K562 (cell line): ENCODE data around the gene APOLD1. TPM values are rescaled to one million over a fixed set of nuclear protein-coding genes. Genes with fewer than 3 reads are reported as not detected.

Source experiments
- ATAC-seq: fragments of 200-7000 bp; cut with Tn5 transposase; 3 replicates; pipeline ENCODE4 v1.9.1; 2020; ENCODE audit warnings: moderate library complexity
- BruUV-seq: library from RNA; stranded (reverse); fragments of 400-500 nt; replicated peaks from 2 replicates; lab custom pipeline; 2021; lab: Mats Ljungman, UMichigan
- CTCF ChIA-PET: fragments of 300-600 bp; formaldehyde crosslinking; extraction: SDS; loops from one replicate; lab custom pipeline; 2021; ENCODE audit warnings: low intra/inter-chr PET ratio; lab: Yijun Ruan, JAX
- POLR2A ChIA-PET: fragments of 300-600, 350-650 bp; sonication (Branson Sonifier 250); formaldehyde crosslinking; extraction: SDS; loops from one replicate; lab custom pipeline; 2021; ENCODE audit warnings: antibody characterized with exemption, inconsistent platforms; lab: Yijun Ruan, JAX
- DNase-seq, 4 experiments: peaks; one replicate each; pipeline versions ENCODE4 v3.0.0 to v3.0.0-alpha.2; 2011 to 2018; ENCODE audit warnings: low spot score in 3 of 4, mixed read lengths in 3 of 4; ENCODE audit errors: extremely low read depth in 1 of 4
- FAIRE-seq: peaks from 2 replicates; lab custom pipeline; 2011; peaks lifted over from hg19 to GRCh38; lab: Jason Lieb, UNC
- H2AFZ ChIP-seq: 2 replicates; pipeline ENCODE4 v1.6.0; 2011; ENCODE audit warnings: low read depth, low read length, control low read depth, inconsistent platforms
- H3K27ac ChIP-seq: fragments of 200-600 bp; 3 replicates; pipeline ENCODE4 v1.8.0; 2011; ENCODE audit warnings: low read depth, mild to moderate bottlenecking, control low read depth, inconsistent platforms, low read length, moderate library complexity, mixed read lengths; ENCODE audit errors: extremely low read depth
- H3K27me3 ChIP-seq, 2 experiments: fragments of 300-600 bp in 1 of 2; 2 replicates in 1 of 2; 3 replicates in 1 of 2; pipeline versions ENCODE4 v1.6.0 to v1.8.0; 2011; ENCODE audit warnings: inconsistent platforms in 2 of 2, low read length in 2 of 2, mild to moderate bottlenecking in 1 of 2, mixed read lengths in 1 of 2, moderate library complexity in 1 of 2; ENCODE audit not compliant: control insufficient read depth in 2 of 2, insufficient read depth in 2 of 2
- H3K36me3 ChIP-seq: fragments of 300-600 bp; 3 replicates; pipeline ENCODE4 v1.8.0; 2011; ENCODE audit warnings: mild to moderate bottlenecking, low read length, inconsistent platforms; ENCODE audit not compliant: control insufficient read depth, insufficient read depth
- H3K4me1 ChIP-seq, 2 experiments: fragments of 200-600 bp in 1 of 2; replicated peaks in 1 of 2; 2 replicates in 1 of 2; 3 replicates in 1 of 2; pipeline versions ENCODE4 v1.5.1 to v1.8.0; 2011; ENCODE audit warnings: inconsistent platforms in 2 of 2, low read length in 2 of 2, mild to moderate bottlenecking in 1 of 2, mixed read lengths in 1 of 2, moderate library complexity in 1 of 2; ENCODE audit not compliant: control insufficient read depth in 2 of 2, insufficient read depth in 2 of 2
- H3K4me2 ChIP-seq: 2 replicates; pipeline ENCODE4 v1.6.1; 2011; ENCODE audit warnings: low read length, control low read depth, inconsistent platforms, mixed read lengths; ENCODE audit not compliant: insufficient read depth
- H3K4me3 ChIP-seq: fragments of 200-600 bp; sonication (generic), shearing (Covaris generic); 2 replicates; pipeline ENCODE4 v1.5.1; 2016; ENCODE audit warnings: control low read depth, inconsistent platforms
- H3K79me2 ChIP-seq: fragments of 200-600 bp; 3 replicates; pipeline ENCODE4 v1.8.0; 2011; ENCODE audit warnings: low read length, inconsistent platforms; ENCODE audit not compliant: control insufficient read depth, insufficient read depth
- H3K9ac ChIP-seq, 2 experiments: 2 replicates each; pipeline versions ENCODE4 v1.6.0 to v1.6.1; 2011; ENCODE audit warnings: low read depth in 2 of 2, low read length in 2 of 2, control low read depth in 1 of 2, inconsistent platforms in 1 of 2, mild to moderate bottlenecking in 1 of 2, mixed read lengths in 1 of 2; ENCODE audit not compliant: insufficient read depth in 1 of 2
- H3K9me1 ChIP-seq: one replicate; pipeline ENCODE4 v1.6.0; 2011; ENCODE audit warnings: inconsistent platforms, mild to moderate bottlenecking, low read length, moderate library complexity; ENCODE audit not compliant: control insufficient read depth, insufficient read depth
- H3K9me3 ChIP-seq: replicated peaks from 2 replicates; pipeline ENCODE4 v1.5.1; 2011; ENCODE audit warnings: low read depth, low read length, inconsistent platforms; ENCODE audit not compliant: control insufficient read depth, insufficient read depth
- H4K20me1 ChIP-seq: replicated peaks from 2 replicates; pipeline ENCODE4 v1.6.1; 2011; ENCODE audit warnings: low read length, inconsistent platforms, mixed read lengths; ENCODE audit not compliant: control insufficient read depth, insufficient read depth
- E2F3 ChIP-seq: fragments of 250-450 bp; sonication (Bioruptor Pico); IDR thresholded peaks from 2 replicates; pipeline ENCODE4 v1.4.0; 2020; ENCODE audit warnings: mild to moderate bottlenecking
- HDGF ChIP-seq: fragments of 450-650 bp; IDR thresholded peaks from 2 replicates; pipeline ENCODE4 v1.6.1; 2016
- MAZ ChIP-seq, 2 experiments: fragments of 450-650 bp in 1 of 2; sonication (generic) in 1 of 2; formaldehyde crosslinking; IDR thresholded peaks in 1 of 2; conservative IDR thresholded peaks in 1 of 2; 2 replicates each; pipeline versions ENCODE4 v1.4.0 to v1.5.0; 2020; ENCODE audit warnings: mild to moderate bottlenecking in 1 of 2, missing genetic modification reagents in 1 of 2
- NEUROD1 ChIP-seq: fragments of 150-350 bp; IDR thresholded peaks from 2 replicates; pipeline ENCODE4 v1.6.1; 2014; ENCODE audit warnings: borderline replicate concordance, low read length, low read depth; ENCODE audit not compliant: partially characterized antibody
- NFIC ChIP-seq: fragments of 450-650 bp; IDR thresholded peaks from 2 replicates; pipeline ENCODE4 v1.6.1; 2017; ENCODE audit warnings: mild to moderate bottlenecking, inconsistent platforms
- NUFIP1 ChIP-seq: fragments of 450-650 bp; IDR thresholded peaks from 2 replicates; pipeline ENCODE4 v1.6.1; 2018; ENCODE audit not compliant: partially characterized antibody
- RBBP5 ChIP-seq: fragments of 200-600 bp; sonication (generic); IDR thresholded peaks from 2 replicates; pipeline ENCODE4 v1.6.1; 2012; ENCODE audit warnings: borderline replicate concordance, mild to moderate bottlenecking, low read length, control low read depth, inconsistent platforms; ENCODE audit not compliant: insufficient read depth, poor library complexity, severe bottlenecking
- RBFOX2 ChIP-seq: fragments of 200-400 bp; formaldehyde crosslinking; IDR thresholded peaks from 2 replicates; pipeline ENCODE4 v1.6.1; 2017; ENCODE audit warnings: low read depth, mild to moderate bottlenecking, low read length, moderate library complexity
- RFX7 ChIP-seq: fragments of 250-450 bp; sonication (Bioruptor Pico); IDR thresholded peaks from 2 replicates; pipeline ENCODE4 v1.5.1; 2021; ENCODE audit warnings: mild to moderate bottlenecking
- SREBF2 ChIP-seq: sonication (generic); formaldehyde crosslinking; IDR thresholded peaks from 2 replicates; pipeline ENCODE4 v1.4.0; 2020; ENCODE audit warnings: mild to moderate bottlenecking, missing genetic modification reagents
- SRF ChIP-seq, 2 experiments: fragments of 250-450, 450-650 bp in 1 of 2; sonication (Bioruptor Pico) in 1 of 2; sonication (generic) in 1 of 2; formaldehyde crosslinking; IDR thresholded peaks; 2 replicates each; pipeline versions ENCODE4 v1.5.0 to v1.5.1; 2020 to 2022; ENCODE audit warnings: mild to moderate bottlenecking in 1 of 2, missing genetic modification reagents in 1 of 2
- WGBS: fragments of 100-300 bp; shearing (Covaris generic); methylation state at CpG from one replicate; pipeline ENCODE4 v1.1.6; 2016; ENCODE audit warnings: low coverage, mixed read lengths; ENCODE audit not compliant: insufficient coverage; ENCODE audit errors: missing lambda C conversion rate; 5-methylcytosine and 5-hydroxymethylcytosine counted together
- in situ Hi-C: fragments of 300-500 bp; cut with MboI; formaldehyde crosslinking; loops from 4 replicates; pipeline ENCODE4 v1.15.0; 2018; ENCODE audit warnings: inconsistent platforms, mixed read lengths
- intact Hi-C: fragments of 100-400 bp; cut with micrococcal nuclease; formaldehyde crosslinking; loops from 2 replicates; pipeline ENCODE4 v1.14.2; 2022
- polyA plus RNA-seq, 8 experiments: library from polyadenylated mRNA; depleted of rRNA in 4 of 8; stranded (reverse) in 5 of 8; unstranded in 3 of 8; fragments of >200 nt; fragmentation: Nextera tagmentation in 2 of 8; fragmentation: Illumina TruSeq in 1 of 8; extraction: Ambion mirVana in 2 of 8; extraction: Trizol in 1 of 8; gene quantifications; 2 replicates each; pipeline versions ENCODE4 v1.2.1 to v1.2.3, GENCODE V29; 2011 to 2014; ENCODE audit warnings: inconsistent platforms in 1 of 8, missing spikeins in 1 of 8
- total RNA-seq, 7 experiments: library from RNA; depleted of rRNA in 6 of 7; stranded (reverse); fragments of >200 nt in 6 of 7; fragmentation: Illumina TruSeq in 2 of 7; extraction: Trizol in 2 of 7; gene quantifications; 2 replicates each; pipeline versions ENCODE4 v1.2.1 to v1.2.3, GENCODE V29; 2011 to 2021; ENCODE audit warnings: low replicate concordance in 1 of 7
- TF ChIP-seq, protein P1 (sequence below): fragments of 450-650 bp; IDR thresholded peaks from 2 replicates; pipeline ENCODE4 v1.6.1; 2016; ENCODE audit warnings: low read depth, mild to moderate bottlenecking, moderate library complexity

APOLD1 gene
- total and polyA plus RNA-seq, 9 of the 15 experiments (the other 6 are each of a cell fraction or from before 2014, with no cell fraction given), result 0.28 to 1.1 (median 0.61) TPM

DNA sequence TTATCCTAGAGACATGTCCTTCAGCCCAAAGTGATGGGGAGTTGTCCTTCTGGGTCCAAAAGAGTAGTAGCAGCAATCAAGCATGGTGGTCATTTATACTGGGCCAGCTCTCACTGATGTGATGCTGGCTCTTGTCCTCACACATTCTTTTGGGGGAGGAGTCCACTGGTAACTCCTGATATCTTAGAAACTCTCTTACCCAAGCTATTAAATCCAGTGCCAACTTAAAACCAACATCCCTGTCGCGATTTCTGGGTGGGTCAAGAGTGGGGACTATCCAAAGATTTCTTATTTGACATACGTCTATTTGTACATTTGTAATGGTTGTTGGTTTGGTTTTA is 52.3 kb downstream of the APOLD1 start:
- no peak overlapping the region for H2AFZ ChIP-seq
- intact Hi-C loops, result no loop called here
- no peak overlapping the region for H3K9ac ChIP-seq
- CTCF ChIA-PET, result no interaction called here
- H3K79me2 ChIP-seq, result no peaks in the 10 kb centered on the region
- no peaks in the 10 kb centered on the region for H3K9me1 ChIP-seq
- no peak overlapping the region for H3K4me2 ChIP-seq
- BruUV-seq, result no TSS peak
- ATAC-seq, result no peak
- in situ Hi-C loops, result no loop called here
- FAIRE-seq, result no peak
- no peaks in the 10 kb centered on the region for H3K9me3 ChIP-seq
- H4K20me1 ChIP-seq, result no peaks in the 10 kb centered on the region; the same call in 1 of the 2 replicates
- no peak for TF ChIP-seq SRF (CRISPR knock-in tag; IDR thresholded peaks at IDR 0.05)
- TF ChIP-seq, all 486 proteins: peak for 0
- Histone ChIP-seq H3K4me3 (no peak overlapping the region), H3K4me1 (no peaks in the 10 kb centered on the region; a peak in 1 of 5 replicates), H3K27ac (no peak overlapping the region), H3K27me3 (no peaks in the 10 kb centered on the region), H3K36me3 (peaks cover 13% of the 10 kb centered on the region; the same call in 2 of the 3 replicates)
- no peak for DNase-seq
- WGBS, result 83% methylated on average over 3 of the region's 3 CpGs
- POLR2A ChIA-PET, result no interaction called here

DNA sequence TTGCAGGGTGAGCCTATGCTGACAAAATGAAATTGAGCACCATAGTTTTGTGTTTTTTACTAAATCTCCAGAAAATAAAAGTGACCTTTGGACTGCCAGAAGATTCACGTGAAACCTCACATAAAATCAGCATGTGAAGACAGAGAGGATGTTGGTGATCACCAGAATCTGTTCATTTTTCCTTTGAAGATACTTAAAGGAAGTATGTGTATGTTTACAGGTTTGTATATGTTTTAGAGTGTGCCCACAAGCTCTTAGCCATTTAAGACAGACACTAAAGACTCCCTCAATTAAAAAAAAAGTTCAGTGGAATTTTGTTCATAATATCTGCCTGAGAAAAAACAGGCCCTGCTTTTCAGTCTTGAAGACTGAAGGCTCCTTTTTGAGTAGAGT is 53.5 kb downstream of the APOLD1 start:
- FAIRE-seq, result no peak
- in situ Hi-C loops, result no loop called here
- TF ChIP-seq NFIC, result no peak
- no peak for TF ChIP-seq HDGF
- TF ChIP-seq RBFOX2, result no peak
- no peak for TF ChIP-seq MAZ (CRISPR knock-in tag; conservative IDR thresholded peaks at IDR 0.05 in 1 of 2, IDR thresholded peaks at IDR 0.05 in 1 of 2)
- TF ChIP-seq RBBP5, result no peak
- TF ChIP-seq E2F3 (CRISPR knock-in tag), result no peak
- TF ChIP-seq RFX7 (CRISPR knock-in tag), result no peak
- no peak for TF ChIP-seq NUFIP1
- TF ChIP-seq, protein P1, sequence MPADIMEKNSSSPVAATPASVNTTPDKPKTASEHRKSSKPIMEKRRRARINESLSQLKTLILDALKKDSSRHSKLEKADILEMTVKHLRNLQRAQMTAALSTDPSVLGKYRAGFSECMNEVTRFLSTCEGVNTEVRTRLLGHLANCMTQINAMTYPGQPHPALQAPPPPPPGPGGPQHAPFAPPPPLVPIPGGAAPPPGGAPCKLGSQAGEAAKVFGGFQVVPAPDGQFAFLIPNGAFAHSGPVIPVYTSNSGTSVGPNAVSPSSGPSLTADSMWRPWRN, result no peak
- TF ChIP-seq NEUROD1, result no peak
- no peak for TF ChIP-seq SREBF2 (CRISPR knock-in tag)

More for the DNA sequence above, 53.5 kb downstream of the APOLD1 start:
- 71% methylated on average over 1 of the region's 1 CpG for WGBS
- Histone ChIP-seq H4K20me1 (no peaks in the 10 kb centered on the region; the same call in 1 of the 2 replicates), H3K9me3 (no peaks in the 10 kb centered on the region), H3K4me2 (no peak overlapping the region), H3K9ac (no peak overlapping the region), H2AFZ (no peak overlapping the region), H3K36me3 (peaks cover 4% of the 10 kb centered on the region; the same call in 1 of the 3 replicates), H3K79me2 (no peaks in the 10 kb centered on the region), H3K27ac (no peak overlapping the region), H3K4me1 (no peaks in the 10 kb centered on the region; a peak in 1 of 5 replicates), H3K4me3 (no peak overlapping the region), H3K27me3 (no peaks in the 10 kb centered on the region), H3K9me1 (no peaks in the 10 kb centered on the region)
- no TSS peak for BruUV-seq
- CTCF ChIA-PET, result no interaction called here
- ATAC-seq (no peak), DNase-seq (no peak)
- intact Hi-C loops, result no loop called here
- POLR2A ChIA-PET, result no interaction called here
